CD4-positive, alpha-beta T cell treated with Interleukin-6 for 4 hours (primary cell): Measurements from ENCODE around the gene CALR3.
"Not testable (repeated sequence)": the region's sequence is repeated elsewhere in the genome, so short reads cannot be mapped to it uniquely, and the experiment has no call there.

Experiments used
- DNase-seq: peaks from one replicate; pipeline ENCODE4 v3.0.0-alpha.2; 2020; ENCODE audit warnings: mixed read lengths

The CALR3 gene

GRCh38 chr19:16495982-16496612 lies at the start of gene CALR3, which contains the start of gene C19orf44:
TSS of gene CALR3 (minus strand) at chr19:16496167. CDS start at chr19:16496129, 38 bp downstream.
TSS of gene C19orf44 (plus strand) at chr19:16496394. CDS start at chr19:16500793, 4,399 bp downstream.
- peak; percentile 97 for DNase-seq

GRCh38 chr19:16544473-16545231 lies 48.7 kb upstream of the CALR3 start:
- DNase-seq, result no peak

DNA sequence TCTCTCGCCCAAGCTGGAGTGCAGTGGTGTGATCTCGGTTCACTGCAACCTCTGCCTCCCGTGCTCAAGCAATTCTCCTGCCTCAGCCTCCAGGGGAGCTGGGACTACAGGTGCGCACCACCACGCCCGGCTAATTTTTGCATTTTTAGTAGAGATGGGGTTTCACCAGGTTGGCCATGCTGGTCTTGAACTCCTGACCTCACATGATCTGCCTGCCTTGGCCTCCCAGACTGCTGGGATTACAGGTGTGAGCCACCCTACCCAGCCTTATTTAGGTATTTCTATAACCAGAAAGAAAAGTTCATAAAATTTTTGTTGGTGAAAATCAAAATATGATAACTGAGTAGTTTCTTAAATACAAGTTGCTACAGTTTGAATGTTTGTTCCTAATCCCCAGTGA lies 47.8 kb upstream of the CALR3 start:
- not testable (repeated sequence) for DNase-seq

DNA sequence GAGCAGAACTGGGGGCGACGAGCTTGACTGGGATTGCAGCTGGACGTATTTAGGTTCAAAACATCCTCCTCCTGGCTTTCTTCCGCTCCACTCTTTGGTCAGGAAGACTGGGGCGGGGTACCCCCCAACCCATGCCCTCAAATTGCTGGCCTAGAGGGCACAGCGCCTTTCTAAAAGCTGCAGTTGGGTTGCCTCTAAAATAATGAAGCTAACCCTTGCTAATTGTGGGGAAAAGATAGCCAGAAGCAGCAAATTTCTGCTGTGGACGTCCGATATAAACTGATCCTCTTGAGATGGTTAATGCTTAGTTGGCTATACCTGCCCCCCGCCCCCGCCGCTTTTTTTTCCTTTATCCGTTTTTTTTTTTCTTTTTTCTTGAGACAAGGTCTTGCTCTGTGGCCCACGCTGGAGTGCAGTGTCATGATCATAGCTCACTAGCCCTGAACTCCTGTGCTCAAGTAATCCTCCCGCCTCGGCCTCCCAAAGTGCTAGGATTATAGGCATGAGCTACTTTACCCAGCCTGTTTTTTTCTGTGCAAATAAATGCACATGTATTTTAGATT lies 47.0 kb upstream of the CALR3 start:
- DNase-seq, result no peak

DNA sequence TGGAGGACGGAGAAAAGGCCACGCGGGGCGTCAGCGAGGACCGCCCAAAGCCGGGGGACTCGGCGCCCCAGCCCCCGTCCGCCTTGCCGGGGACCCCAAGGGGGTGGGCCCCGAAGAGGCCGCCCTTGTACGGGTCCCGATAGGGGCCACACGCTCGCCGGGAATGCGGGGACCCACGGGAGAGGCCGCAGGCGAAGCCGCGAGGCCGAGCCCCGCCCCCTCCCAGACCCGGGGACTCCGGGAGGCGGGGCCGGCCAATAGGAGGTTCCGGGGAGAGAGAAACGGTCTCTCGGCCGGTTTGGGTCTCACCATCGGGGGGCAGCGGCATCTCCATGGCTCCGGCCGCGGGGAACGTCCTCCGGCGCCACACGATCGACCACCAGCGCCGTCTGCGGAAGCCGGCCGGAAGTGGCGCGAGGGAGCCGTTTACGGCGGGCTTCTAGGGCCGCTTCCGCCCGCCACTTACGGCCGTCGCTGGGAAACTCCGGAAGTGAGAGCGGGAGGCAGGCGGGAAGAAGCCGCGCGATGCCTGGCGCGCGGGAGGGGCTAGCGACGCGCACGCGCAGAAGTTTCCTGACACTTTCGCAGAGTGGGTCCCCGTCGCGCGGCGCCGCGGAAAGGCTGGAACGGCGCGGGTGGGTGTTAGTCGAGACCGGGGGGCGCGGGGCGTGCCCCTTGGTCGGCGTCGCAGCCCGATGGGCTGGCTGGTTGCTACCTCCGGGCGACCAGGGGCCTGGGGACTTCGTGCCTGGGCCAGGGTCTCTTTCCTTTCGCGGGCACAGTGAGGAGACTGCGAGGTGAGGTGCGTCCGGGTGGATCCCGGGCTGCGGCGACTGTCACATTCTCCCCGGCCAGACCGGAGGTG lies 46.3 kb upstream of the CALR3 start, which contains the start of gene CHERP:
CHERP (minus strand) TSS at position 393 of the 865 bp plus-strand sequence; CDS start at position 334, 59 bp downstream.
- DNase-seq, result peak; percentile 96

GRCh38 chr19:16541526-16542044 lies 45.6 kb upstream of the CALR3 start:
- peak; percentile 19 for DNase-seq

- no peak for DNase-seq
These were observed 45.0 kb upstream of the CALR3 start for GRCh38 chr19:16540948-16541347.

DNA sequence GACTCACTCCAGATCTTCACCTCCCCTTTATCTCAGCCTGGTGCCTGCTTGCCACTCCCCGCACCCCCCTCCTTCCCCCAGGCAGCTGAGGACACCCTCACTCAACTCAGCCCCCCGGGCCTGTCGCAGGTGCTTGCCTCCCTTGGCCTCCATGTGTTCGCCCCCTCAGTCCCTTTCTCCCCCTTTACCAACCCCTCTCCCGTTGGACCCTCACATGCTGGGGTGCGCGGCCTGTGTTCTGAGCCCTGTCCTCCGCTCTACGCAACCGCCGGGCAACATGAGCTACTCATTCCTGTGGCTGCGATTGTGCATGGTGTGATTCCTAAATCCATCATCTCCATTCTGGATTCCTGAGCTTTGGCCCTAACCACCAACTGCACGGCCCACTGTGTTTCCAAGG lies 41.1 kb upstream of the CALR3 start:
- DNase-seq, result no peak

GRCh38 chr19:16536130-16536529 lies 40.2 kb upstream of the CALR3 start:
- no peak for DNase-seq

DNA sequence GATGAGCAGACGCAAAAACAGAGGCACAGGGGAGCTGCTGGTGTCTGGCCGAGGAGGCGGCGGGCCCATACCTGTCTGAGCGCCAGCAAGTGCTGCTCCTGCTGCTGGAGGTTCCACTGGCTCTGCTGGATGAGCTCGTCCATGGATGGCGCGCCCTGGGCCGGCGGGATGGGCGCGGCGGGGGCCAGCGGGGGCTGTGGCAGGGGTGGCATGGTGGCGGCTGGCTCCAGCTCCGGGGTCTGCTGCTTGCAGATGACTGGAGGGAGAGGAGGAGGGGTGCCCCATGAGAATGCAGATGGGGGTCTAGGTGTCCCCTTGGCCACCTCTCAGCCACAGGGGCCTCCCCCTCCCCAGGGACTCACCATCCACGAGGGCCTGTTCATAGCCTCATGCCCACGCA lies 39.4 kb upstream of the CALR3 start:
- DNase-seq, result no peak

- no peak for DNase-seq
These were observed 36.7 kb upstream of the CALR3 start for GRCh38 chr19:16532440-16533234.

DNA sequence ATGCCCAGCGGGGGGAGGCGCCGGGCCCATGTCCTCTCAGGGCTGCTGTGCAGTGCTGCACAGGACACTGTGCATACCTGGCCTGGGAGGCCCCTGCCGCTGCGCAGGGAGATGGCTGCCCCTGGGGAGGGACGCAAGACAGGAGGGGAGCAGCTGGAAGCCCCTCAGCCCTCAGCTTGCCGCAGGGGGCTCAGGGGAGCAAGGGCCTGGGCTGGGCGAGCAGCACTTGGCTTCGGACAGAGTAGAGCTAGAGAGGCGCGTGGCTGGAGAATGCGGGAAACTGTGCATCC lies 35.4 kb upstream of the CALR3 start:
- DNase-seq, result no peak

DNA sequence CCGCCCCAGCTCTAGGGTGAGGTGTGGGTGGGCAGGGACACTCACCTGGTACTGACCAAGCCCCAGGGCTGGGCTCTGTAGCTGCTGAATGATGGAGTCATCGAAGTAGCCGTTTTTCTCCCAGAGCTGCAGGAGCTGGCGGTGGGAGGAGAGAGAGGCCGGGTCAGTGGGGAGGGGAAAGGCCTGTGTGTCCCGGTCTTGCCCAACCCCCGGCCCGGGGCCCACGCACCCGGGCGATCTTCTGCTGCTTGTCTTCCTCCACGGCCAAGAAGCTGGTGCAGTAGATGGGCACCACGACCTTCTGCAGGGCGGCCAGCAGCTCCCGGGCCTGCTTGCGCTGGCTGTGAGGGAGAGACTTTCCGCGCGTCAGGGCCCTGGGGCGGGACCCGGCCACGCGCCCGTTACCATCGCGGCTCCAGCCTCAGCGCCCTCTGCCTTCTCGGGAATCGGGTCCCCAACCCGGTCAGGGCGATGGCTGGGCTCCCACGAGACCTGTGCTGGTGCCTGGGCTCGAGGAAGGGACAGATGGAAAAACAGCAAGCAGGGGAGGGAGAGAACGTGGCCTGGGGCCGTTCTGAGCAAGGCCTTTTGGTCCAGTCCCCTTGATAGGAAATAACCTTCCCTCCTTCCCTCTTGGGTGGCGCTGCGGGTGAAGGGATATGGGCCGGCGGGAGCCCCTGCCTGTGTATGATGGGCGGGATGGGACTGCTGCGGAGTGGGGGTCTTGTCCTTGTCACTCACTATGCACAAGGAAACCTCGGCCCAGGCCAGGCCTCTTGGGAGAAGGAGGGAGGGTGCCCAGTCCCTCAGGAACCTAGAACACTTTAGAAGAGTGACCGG lies 34.8 kb upstream of the CALR3 start:
- DNase-seq, result no peak

- no peak for DNase-seq
These were observed 33.6 kb upstream of the CALR3 start for GRCh38 chr19:16529466-16530144.

DNA sequence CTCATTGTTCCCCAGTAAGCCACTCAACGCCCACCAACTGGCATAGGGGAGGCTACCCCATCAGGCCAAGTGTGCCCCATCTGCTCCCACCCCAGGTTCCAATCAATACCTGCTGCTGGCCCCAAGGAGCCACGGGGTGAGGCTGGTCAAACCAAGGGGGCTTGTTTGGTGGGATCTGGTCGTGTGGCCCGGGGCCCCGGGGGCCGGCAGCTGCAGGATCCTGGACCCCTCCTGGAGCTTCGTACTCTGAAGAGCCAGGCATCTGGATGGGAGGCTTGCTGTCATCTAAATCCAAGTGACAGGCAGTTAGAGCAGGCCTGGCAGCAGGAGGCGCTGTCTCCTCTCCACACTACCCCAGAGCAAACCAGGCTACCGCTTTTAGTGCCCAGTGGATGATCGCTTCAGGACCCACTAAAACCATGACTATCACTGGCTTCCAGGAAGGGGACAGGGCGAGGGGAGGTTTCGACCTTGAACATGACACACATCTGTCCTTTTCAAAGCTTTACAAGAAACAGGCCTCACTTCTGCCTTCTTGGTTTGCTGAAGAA lies 32.1 kb upstream of the CALR3 start:
- peak; percentile 58 for DNase-seq

DNA sequence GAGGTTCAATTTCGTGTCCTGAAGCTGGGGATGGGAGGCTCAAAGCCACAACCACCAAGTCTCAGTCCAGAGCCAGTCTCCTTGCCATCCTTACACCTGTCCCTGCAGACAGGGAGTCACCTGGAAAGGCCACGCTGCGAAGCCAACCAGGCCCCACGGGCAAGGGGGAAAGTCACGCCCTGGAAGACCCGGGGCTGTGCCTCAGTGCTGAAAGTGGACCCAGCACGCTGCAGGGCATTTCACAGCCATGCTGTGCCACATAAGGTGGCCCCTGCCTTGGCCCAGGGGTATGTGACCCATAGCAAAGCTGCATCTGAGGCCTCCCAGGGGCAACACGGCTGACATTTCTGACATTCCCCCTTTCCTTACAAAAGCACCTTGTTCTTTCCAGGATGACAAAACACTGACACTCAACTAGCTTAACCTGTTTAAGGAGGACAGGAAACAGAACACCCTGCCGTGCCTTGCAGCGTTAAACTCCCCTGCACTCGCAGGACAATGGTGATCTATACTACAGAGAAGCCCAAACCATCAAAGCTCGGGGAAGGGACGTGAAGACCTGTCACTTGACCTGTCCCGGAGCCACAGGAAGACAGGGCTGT lies 31.5 kb upstream of the CALR3 start:
- DNase-seq, result no peak

DNA sequence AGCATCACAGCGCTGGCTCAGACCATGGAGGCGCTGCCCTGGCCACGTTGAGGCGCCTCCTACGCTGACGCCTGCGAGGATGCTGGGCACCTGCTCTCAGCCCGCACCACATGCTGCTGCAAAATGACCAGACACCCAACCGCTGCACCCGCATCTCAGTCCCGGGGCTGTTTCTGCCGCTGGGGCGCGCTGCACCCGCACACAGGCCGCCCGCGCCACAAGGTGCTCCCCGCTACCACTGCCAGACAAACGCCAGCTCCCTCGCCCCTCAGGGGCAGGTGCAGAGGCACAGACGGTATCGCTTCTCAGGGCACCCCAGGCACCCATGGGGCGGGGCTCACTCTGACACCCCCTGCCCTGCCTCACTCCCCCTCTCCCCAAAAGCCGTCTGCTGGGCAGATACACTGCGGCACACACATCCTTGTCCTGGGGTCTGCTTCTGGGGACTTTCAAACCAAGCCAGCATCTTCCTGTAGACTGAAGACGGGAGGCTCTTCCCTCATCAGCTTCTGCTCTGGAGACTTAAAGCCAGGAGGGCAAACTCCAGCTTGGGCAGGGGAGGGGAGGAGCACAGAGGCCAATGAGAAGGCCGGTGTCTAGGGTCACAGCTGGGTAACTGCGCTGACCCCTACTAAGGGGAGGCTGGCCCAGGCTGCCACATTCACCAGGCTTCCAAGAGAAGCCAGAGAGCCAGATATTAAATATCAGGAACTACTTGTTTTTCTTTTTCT lies 29.9 kb upstream of the CALR3 start:
- no peak for DNase-seq

- no peak for DNase-seq
These were observed 29.2 kb upstream of the CALR3 start for GRCh38 chr19:16524991-16525734.
